DOHH2 (cell line): ENCODE measurements around the gene MED16.

Experiments used
- CTCF ChIP-seq: fragments of 200-600 bp; sonication (generic); IDR thresholded peaks from one replicate; pipeline ENCODE4 v1.5.1; 2014; ENCODE audit warnings: antibody characterized with exemption, mild to moderate bottlenecking, low read depth, low read length; ENCODE audit not compliant: poor library complexity, severe bottlenecking
- EZH2phosphoT487 ChIP-seq: fragments of 200-600 bp; sonication (generic); IDR thresholded peaks from 2 replicates; pipeline ENCODE4 v1.6.1; 2017; ENCODE audit warnings: borderline replicate concordance, mild to moderate bottlenecking, antibody characterized with exemption, low read length, moderate library complexity, mixed read lengths

- TF ChIP-seq CTCF = no peak
- 0 out of 2 replicates have a peak, but pooled peaks have one; percentile 62 for TF ChIP-seq EZH2phosphoT487
These were observed 25.7 kb upstream of the MED16 start for GRCh38 chr19:918481-919198.
